ACC112 (cell line): ENCODE results near the gene VWC2.

Experiments used
- H2AFZ ChIP-seq: fragments of 200-600 bp; sonication (generic); one replicate; pipeline ENCODE4 v1.6.0; 2017; ENCODE audit warnings: antibody characterized with exemption, low read length; ENCODE audit not compliant: unreplicated experiment
- H3K27ac ChIP-seq: fragments of 200-600 bp; sonication (generic); 2 replicates; pipeline ENCODE4 v1.5.1; 2014; ENCODE audit warnings: low read depth, mild to moderate bottlenecking, antibody characterized with exemption, low read length, moderate library complexity
- H3K27me3 ChIP-seq: fragments of 200-600 bp; sonication (generic); 2 replicates; pipeline ENCODE4 v1.6.1; 2014; ENCODE audit warnings: mild to moderate bottlenecking, antibody characterized with exemption, low read length, moderate library complexity, mixed read lengths; ENCODE audit not compliant: insufficient read depth
- H3K36me3 ChIP-seq: fragments of 200-600 bp; sonication (generic); 2 replicates; pipeline ENCODE4 v1.6.1; 2016; ENCODE audit warnings: mild to moderate bottlenecking, antibody characterized with exemption, low read length, moderate library complexity, mixed read lengths; ENCODE audit not compliant: insufficient read depth
- H3K4me1 ChIP-seq: fragments of 200-600 bp; sonication (generic); one replicate; pipeline ENCODE4 v1.6.1; 2016; ENCODE audit warnings: low read length, mixed read lengths; ENCODE audit not compliant: insufficient read depth, unreplicated experiment, control insufficient read depth
- H3K4me3 ChIP-seq: fragments of 200-600 bp; sonication (generic); 2 replicates; pipeline ENCODE4 v1.5.1; 2014; ENCODE audit warnings: mild to moderate bottlenecking, low read depth, low read length
- H3K79me2 ChIP-seq: fragments of 200-600 bp; sonication (generic); one replicate; pipeline ENCODE4 v1.6.0; 2016; ENCODE audit warnings: low read length; ENCODE audit not compliant: control insufficient read depth, unreplicated experiment, insufficient read depth

VWC2 gene

DNA sequence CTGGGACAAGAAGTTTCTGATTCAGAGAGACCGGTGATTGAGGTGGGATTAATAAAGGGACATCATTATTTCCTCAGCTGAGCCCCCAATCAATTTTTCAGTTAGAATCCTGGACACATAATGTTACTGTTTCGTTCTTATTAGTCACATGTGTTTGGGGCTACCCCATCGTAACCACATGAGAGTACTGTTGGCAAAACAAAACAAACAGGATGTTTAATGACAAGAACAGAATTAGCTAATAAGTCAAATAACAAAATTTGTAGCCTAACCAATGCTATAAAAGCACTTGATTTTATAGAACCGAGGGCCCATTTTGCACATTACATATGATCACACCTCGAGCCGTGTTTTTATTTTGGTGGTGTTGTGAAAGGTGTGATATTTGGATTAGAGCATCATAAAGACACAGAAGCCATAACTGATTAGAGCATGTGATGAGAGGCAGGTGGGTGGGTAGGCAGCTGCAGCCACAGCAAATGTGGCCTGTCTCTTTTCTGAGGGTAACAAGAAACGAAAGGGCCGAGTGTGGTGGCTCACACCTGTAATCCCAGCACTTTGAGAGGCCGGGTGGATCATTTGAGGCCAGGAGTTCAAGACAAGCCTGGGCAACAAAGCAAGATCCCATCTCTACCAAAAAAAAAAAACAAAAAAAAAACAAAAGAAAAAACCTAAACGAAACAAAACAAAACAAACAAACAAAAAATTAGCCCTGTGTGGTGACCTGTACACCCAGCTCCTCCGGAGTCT, 1.8 kb upstream of the VWC2 start:
- peaks cover 40% of the 10 kb centered on the region for H3K27me3 ChIP-seq
- H3K27ac ChIP-seq, result no peak overlapping the region
- no peaks in the 10 kb centered on the region for H3K79me2 ChIP-seq
- H3K36me3 ChIP-seq, result no peaks in the 10 kb centered on the region
- no peaks in the 10 kb centered on the region for H3K4me1 ChIP-seq
- no peak overlapping the region for H3K4me3 ChIP-seq
- no peak overlapping the region for H2AFZ ChIP-seq

GRCh38 chr7:49772916-49773217, 571 bp upstream of the VWC2 start:
- Histone ChIP-seq H3K27me3 (peaks cover 40% of the 10 kb centered on the region), H3K4me3 (no peak overlapping the region), H3K27ac (no peak overlapping the region), H3K36me3 (no peaks in the 10 kb centered on the region), H3K4me1 (no peaks in the 10 kb centered on the region), H3K79me2 (no peaks in the 10 kb centered on the region), H2AFZ (no peak overlapping the region)

DNA sequence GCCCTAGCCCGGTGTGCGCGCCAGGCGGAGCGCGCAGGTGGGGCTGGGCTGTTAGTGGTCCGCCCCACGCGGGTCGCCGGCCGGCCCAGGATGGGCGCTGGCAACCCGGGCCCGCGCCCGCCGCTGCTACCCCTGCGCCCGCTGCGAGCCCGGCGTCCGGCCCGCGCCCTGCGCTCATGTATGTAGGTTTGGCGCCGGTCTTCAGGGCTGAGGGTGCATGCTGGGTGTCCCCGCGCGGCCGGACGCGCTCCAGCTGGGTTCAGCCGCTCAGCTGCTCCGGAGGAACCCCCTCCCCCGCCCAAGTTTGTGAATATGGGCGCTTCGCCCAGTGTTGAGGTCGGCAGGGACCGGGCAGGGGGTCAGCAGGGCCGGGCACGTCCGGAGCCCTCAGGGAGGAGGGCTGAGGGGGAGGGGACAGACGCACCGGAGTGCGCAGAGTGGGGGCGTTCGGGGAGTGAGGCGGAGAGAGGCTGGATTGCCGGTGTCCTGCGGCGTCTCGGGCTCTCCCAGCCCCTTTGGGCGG, 559 bp downstream of the VWC2 start:
- Histone ChIP-seq H3K27ac (no peak overlapping the region), H2AFZ (no peak overlapping the region), H3K27me3 (peaks cover 40% of the 10 kb centered on the region), H3K79me2 (no peaks in the 10 kb centered on the region), H3K4me3 (no peak overlapping the region), H3K36me3 (no peaks in the 10 kb centered on the region), H3K4me1 (no peaks in the 10 kb centered on the region)

GRCh38 chr7:49774459-49775064, 1.1 kb downstream of the VWC2 start:
- H2AFZ ChIP-seq, result no peak overlapping the region
- H3K27ac ChIP-seq, result no peak overlapping the region
- H3K27me3 ChIP-seq, result peaks cover 40% of the 10 kb centered on the region

DNA sequence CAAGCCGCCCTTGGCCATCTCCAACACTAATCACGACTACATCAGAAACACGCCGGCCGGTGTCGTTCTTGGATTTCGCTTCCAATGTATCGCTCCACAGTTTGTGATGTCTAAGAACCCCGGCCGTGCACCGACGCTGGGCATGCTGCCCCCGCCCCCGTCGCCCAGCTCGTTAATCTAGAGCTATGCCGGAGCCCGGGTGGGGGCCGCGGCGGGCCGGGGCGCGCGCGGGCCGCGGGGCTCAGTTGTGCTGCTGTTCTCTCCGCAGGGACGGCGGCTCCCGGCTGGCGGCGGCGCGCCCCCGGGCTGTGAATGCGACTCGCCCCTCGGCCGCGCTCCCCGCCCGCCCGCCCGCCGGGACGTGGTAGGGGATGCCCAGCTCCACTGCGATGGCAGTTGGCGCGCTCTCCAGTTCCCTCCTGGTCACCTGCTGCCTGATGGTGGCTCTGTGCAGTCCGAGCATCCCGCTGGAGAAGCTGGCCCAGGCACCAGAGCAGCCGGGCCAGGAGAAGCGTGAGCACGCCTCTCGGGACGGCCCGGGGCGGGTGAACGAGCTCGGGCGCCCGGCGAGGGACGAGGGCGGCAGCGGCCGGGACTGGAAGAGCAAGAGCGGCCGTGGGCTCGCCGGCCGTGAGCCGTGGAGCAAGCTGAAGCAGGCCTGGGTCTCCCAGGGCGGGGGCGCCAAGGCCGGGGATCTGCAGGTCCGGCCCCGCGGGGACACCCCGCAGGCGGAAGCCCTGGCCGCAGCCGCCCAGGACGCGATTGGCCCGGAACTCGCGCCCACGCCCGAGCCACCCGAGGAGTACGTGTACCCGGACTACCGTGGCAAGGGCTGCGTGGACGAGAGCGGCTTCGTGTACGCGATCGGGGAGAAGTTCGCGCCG, 1.9 kb downstream of the VWC2 start:
- H3K27ac ChIP-seq, result no peak overlapping the region
- peaks cover 40% of the 10 kb centered on the region for H3K27me3 ChIP-seq
- no peaks in the 10 kb centered on the region for H3K79me2 ChIP-seq
- H2AFZ ChIP-seq, result no peak overlapping the region
- no peaks in the 10 kb centered on the region for H3K36me3 ChIP-seq
- no peaks in the 10 kb centered on the region for H3K4me1 ChIP-seq
- no peak overlapping the region for H3K4me3 ChIP-seq

More at GRCh38 chr7:49774459-49775064, 1.1 kb downstream of the VWC2 start:
- H3K36me3 ChIP-seq, result no peaks in the 10 kb centered on the region
- no peaks in the 10 kb centered on the region for H3K79me2 ChIP-seq
- H3K4me3 ChIP-seq, result no peak overlapping the region
- no peaks in the 10 kb centered on the region for H3K4me1 ChIP-seq

DNA sequence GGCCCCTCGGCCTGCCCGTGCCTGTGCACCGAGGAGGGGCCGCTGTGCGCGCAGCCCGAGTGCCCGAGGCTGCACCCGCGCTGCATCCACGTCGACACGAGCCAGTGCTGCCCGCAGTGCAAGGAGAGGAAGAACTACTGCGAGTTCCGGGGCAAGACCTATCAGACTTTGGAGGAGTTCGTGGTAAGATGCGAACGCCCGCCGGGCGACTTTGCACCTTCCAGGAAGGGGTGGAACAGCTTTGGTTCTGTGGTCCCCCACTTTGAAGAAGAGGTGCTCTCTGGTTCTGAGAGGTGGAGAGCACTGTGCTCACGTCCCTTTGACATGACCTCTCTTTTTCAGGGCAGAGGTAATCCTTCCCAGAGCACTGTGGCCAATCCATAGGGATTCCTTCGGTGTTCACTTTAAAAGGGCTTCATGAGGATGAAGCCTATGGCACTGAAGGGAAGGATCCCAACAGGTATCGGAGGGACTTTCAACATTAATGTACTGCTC, 2.6 kb downstream of the VWC2 start:
- Histone ChIP-seq H3K4me3 (no peak overlapping the region), H3K79me2 (no peaks in the 10 kb centered on the region), H3K36me3 (no peaks in the 10 kb centered on the region), H3K27me3 (peaks cover 40% of the 10 kb centered on the region), H2AFZ (no peak overlapping the region), H3K27ac (no peak overlapping the region), H3K4me1 (no peaks in the 10 kb centered on the region)

DNA sequence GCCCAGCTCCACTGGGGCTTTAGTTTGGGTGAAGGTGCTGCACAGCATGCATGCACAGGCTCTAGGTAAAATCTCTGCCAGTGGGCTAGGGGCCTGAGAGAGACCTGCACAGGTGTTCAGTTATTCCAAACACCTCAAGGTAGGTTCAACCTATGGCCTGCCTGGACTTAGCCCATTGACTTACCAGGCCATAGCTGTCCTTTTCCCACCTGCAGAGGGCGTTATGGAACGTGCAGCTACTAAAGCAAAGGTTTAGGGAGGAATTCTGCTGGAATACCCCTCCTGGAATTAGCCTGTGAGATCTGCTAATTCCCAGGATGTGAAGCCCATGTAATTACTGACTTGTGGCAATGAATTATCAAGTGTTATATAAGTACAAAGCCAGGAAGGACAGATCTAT, 3.6 kb downstream of the VWC2 start:
- no peaks in the 10 kb centered on the region for H3K36me3 ChIP-seq
- peaks cover 40% of the 10 kb centered on the region for H3K27me3 ChIP-seq
- no peak overlapping the region for H3K4me3 ChIP-seq
- no peak overlapping the region for H2AFZ ChIP-seq
- no peak overlapping the region for H3K27ac ChIP-seq
- H3K79me2 ChIP-seq, result no peaks in the 10 kb centered on the region
- no peaks in the 10 kb centered on the region for H3K4me1 ChIP-seq

- Histone ChIP-seq H3K36me3 (no peaks in the 10 kb centered on the region), H3K79me2 (no peaks in the 10 kb centered on the region), H3K4me1 (no peaks in the 10 kb centered on the region), H3K27me3 (peaks cover 25% of the 10 kb centered on the region), H2AFZ (no peak overlapping the region), H3K27ac (no peak overlapping the region), H3K4me3 (no peak overlapping the region)
Observed at GRCh38 chr7:49778731-49779270, 5.4 kb downstream of the VWC2 start.

- H3K79me2 ChIP-seq, result no peaks in the 10 kb centered on the region
- no peak overlapping the region for H2AFZ ChIP-seq
- H3K27ac ChIP-seq, result no peak overlapping the region
- no peak overlapping the region for H3K4me3 ChIP-seq
- no peaks in the 10 kb centered on the region for H3K4me1 ChIP-seq
- no peaks in the 10 kb centered on the region for H3K36me3 ChIP-seq
- H3K27me3 ChIP-seq, result peaks cover 7% of the 10 kb centered on the region; the same call in 1 of the 2 replicates
Observed at GRCh38 chr7:49780953-49781352, 7.5 kb downstream of the VWC2 start.

GRCh38 chr7:49781996-49782395, 8.6 kb downstream of the VWC2 start:
- Histone ChIP-seq H3K27me3 (no peaks in the 10 kb centered on the region), H3K4me3 (no peak overlapping the region), H3K79me2 (no peaks in the 10 kb centered on the region), H3K36me3 (no peaks in the 10 kb centered on the region), H3K27ac (no peak overlapping the region), H3K4me1 (no peaks in the 10 kb centered on the region), H2AFZ (no peak overlapping the region)
